SK-N-SH treated with all-trans-retinoic acid at 6 μM for 48 hours (cell line): ENCODE measurements around the gene LPCAT3.

Experiments used
- ATAC-seq: fragments of 200-7000 bp; cut with Tn5 transposase; 3 replicates; pipeline ENCODE4 v1.9.1; 2020; ENCODE audit warnings: mild to moderate bottlenecking, moderate library complexity
- ARNTL ChIP-seq: fragments of 450-650 bp; formaldehyde crosslinking; IDR thresholded peaks from 2 replicates; pipeline ENCODE4 v1.5.0; 2020; ENCODE audit warnings: low read depth, mild to moderate bottlenecking, moderate library complexity, borderline replicate concordance
- BACH2 ChIP-seq: fragments of 250-450 bp; sonication (Bioruptor Pico); IDR thresholded peaks from 2 replicates; pipeline ENCODE4 v1.9.0; 2021; ENCODE audit warnings: mild to moderate bottlenecking, borderline replicate concordance
- CSDC2 ChIP-seq: fragments of 250-450 bp; sonication (Bioruptor Pico); IDR thresholded peaks from 2 replicates; pipeline ENCODE4 v1.5.0; 2020; ENCODE audit warnings: mild to moderate bottlenecking, moderate library complexity
- ESRRG ChIP-seq: fragments of 250-450 bp; sonication (Bioruptor Pico); IDR thresholded peaks from 2 replicates; pipeline ENCODE4 v1.6.1; 2021; ENCODE audit warnings: mild to moderate bottlenecking
- GLIS3 ChIP-seq: fragments of 250-450 bp; sonication (Bioruptor Pico); IDR thresholded peaks from 2 replicates; pipeline ENCODE4 v1.5.0; 2020; ENCODE audit warnings: mild to moderate bottlenecking, moderate library complexity
- ISL1 ChIP-seq: fragments of 250-450 bp; sonication (Bioruptor Pico); IDR thresholded peaks from 2 replicates; pipeline ENCODE4 v2.1.2; 2022; ENCODE audit warnings: mild to moderate bottlenecking, moderate library complexity
- OSR1 ChIP-seq: fragments of 250-450 bp; sonication (Bioruptor Pico); IDR thresholded peaks from 2 replicates; pipeline ENCODE4 v1.8.0; 2022; ENCODE audit warnings: moderate library complexity, mild to moderate bottlenecking, inconsistent platforms
- RARB ChIP-seq: fragments of 250-450 bp; sonication (Bioruptor Pico); IDR thresholded peaks from 2 replicates; pipeline ENCODE4 v1.8.0; 2021; ENCODE audit warnings: mild to moderate bottlenecking, moderate library complexity
- SNAI2 ChIP-seq: fragments of 250-450 bp; sonication (Bioruptor Pico); IDR thresholded peaks from 2 replicates; pipeline ENCODE4 v1.5.0; 2020; ENCODE audit warnings: mild to moderate bottlenecking, moderate library complexity
- TCF4 ChIP-seq: fragments of 250-450 bp; sonication (Bioruptor Pico); IDR thresholded peaks from 2 replicates; pipeline ENCODE4 v1.8.0; 2021; ENCODE audit warnings: mild to moderate bottlenecking, moderate library complexity, borderline replicate concordance
- TOX ChIP-seq: fragments of 250-450 bp; sonication (Bioruptor Pico); IDR thresholded peaks from 2 replicates; pipeline ENCODE4 v1.8.0; 2021; ENCODE audit warnings: mild to moderate bottlenecking, moderate library complexity, borderline replicate concordance
- ZC3H10 ChIP-seq: fragments of 250-450 bp; sonication (Bioruptor Pico); IDR thresholded peaks from 2 replicates; pipeline ENCODE4 v1.5.1; 2021; ENCODE audit warnings: mild to moderate bottlenecking, moderate library complexity
- ZFP3 ChIP-seq: fragments of 250-450 bp; sonication (Bioruptor Pico); IDR thresholded peaks from 2 replicates; pipeline ENCODE4 v1.5.0; 2020; ENCODE audit warnings: mild to moderate bottlenecking, moderate library complexity
- ZFP30 ChIP-seq: fragments of 450-650 bp; formaldehyde crosslinking; IDR thresholded peaks from 2 replicates; pipeline ENCODE4 v1.5.0; 2022; ENCODE audit warnings: mild to moderate bottlenecking, moderate library complexity
- ZNF565 ChIP-seq: fragments of 450-650 bp; formaldehyde crosslinking; conservative IDR thresholded peaks from 2 replicates; pipeline ENCODE4 v1.5.0; 2020; ENCODE audit warnings: low read depth, mild to moderate bottlenecking, moderate library complexity
- ZNF70 ChIP-seq: fragments of 450-650 bp; formaldehyde crosslinking; IDR thresholded peaks from 2 replicates; pipeline ENCODE4 v1.5.0; 2020; ENCODE audit warnings: mild to moderate bottlenecking, moderate library complexity
- ZNF8 ChIP-seq: fragments of 450-650 bp; formaldehyde crosslinking; IDR thresholded peaks from 2 replicates; pipeline ENCODE4 v1.5.0; 2020; ENCODE audit warnings: mild to moderate bottlenecking, moderate library complexity
- TF ChIP-seq, protein P1 (sequence below): fragments of 250-450 bp; sonication (Bioruptor Pico); IDR thresholded peaks from 2 replicates; pipeline ENCODE4 v1.8.0; 2020; ENCODE audit warnings: mild to moderate bottlenecking, moderate library complexity, borderline replicate concordance
- TF ChIP-seq, protein P2 (sequence below): fragments of 250-450 bp; sonication (Bioruptor Pico); IDR thresholded peaks from 2 replicates; pipeline ENCODE4 v1.5.1; 2021; ENCODE audit warnings: mild to moderate bottlenecking, moderate library complexity
- TF ChIP-seq, protein P3 (sequence below): fragments of 250-450 bp; sonication (Bioruptor Pico); IDR thresholded peaks from 2 replicates; pipeline ENCODE4 v1.5.0; 2020; ENCODE audit warnings: mild to moderate bottlenecking, moderate library complexity
- TF ChIP-seq, protein P4 (sequence below): fragments of 250-450 bp; sonication (Bioruptor Pico); IDR thresholded peaks from 2 replicates; pipeline ENCODE4 v1.8.0; 2021; ENCODE audit warnings: low read depth, mild to moderate bottlenecking, moderate library complexity, borderline replicate concordance
- TF ChIP-seq, protein P5 (sequence below): fragments of 250-450 bp; sonication (Bioruptor Pico); IDR thresholded peaks from 2 replicates; pipeline ENCODE4 v1.5.1; 2020; ENCODE audit warnings: low read depth, mild to moderate bottlenecking, moderate library complexity

The LPCAT3 gene

DNA sequence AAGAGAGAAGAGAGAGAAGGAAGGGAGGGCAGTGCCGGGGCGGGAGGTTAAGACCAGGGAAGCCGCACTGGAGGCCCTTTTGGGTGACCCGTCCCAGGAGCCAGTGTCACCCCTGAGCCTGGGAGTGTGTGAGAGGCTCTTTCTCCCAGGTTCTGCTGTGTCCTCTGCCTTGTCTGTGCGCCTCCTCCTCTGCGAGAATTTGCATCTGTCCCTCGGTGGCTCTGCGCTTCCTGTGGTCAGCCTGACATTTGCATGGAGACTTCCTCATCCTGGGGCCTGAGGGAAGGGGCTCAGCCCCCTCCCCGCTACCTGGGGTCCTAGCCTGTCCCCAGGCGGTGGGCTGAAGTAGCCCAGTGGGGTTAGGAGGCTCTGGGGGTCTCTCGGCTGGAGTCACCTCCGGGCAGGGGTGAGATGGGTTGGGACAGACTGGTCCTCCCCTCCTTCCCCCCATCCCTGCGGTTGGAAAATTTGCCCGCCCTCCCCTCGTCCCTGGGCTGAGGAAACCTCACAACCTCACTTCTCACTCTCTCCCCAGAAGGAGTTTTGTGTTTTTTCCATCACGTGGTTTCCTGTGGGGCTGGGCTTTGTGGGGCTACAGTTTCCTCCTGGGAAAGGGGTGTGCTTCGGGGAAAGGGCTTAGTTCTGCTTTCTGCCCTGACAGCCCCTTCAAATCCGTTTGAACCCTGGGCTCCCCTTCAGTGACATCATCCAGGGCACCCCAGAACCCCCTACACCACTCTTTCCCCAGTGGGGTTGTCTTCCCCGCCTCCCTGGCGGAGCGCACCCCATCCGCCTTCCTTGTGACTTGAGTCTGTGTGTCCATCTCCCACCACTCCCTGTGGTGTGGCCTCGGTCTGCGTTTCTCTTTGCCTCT is 64.6 kb downstream of the LPCAT3 start:
- ATAC-seq = no peak

DNA sequence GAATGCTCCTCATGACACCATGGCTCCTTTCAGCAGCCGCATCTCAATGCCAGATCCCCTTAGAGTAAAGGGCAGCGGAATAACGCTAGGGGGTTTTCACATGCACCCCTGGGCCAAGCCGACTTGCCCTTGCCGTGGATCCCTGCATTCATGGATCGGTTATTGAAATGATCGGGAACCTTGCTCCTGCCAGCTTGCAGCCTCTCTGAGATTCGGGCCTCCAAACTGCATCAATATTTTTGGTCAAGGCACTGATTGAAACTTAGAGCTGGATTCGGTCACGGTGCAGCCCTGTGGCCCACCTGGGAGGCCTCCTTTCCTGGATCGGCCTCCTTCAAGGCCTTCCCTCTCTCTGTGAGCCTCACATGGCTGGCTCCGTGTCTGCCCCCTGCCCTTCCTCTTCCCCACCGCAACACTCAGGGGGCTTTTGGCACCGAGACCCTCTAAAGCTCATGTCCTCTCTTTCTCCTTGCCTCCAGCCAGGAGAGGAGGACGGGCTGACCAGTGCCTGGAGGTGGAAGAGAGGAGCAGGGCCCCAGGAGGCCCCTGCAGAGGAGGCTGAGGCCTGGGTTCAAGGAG is 65.3 kb downstream of the LPCAT3 start:
- ATAC-seq = no peak
- TF ChIP-seq ZFP3 = no peak
- TF ChIP-seq RARB (CRISPR knock-in tag) = no peak
- TF ChIP-seq BACH2 = no peak
- TF ChIP-seq OSR1 = no peak
- no peak for TF ChIP-seq ISL1 (CRISPR knock-in tag)
- TF ChIP-seq, protein P1, sequence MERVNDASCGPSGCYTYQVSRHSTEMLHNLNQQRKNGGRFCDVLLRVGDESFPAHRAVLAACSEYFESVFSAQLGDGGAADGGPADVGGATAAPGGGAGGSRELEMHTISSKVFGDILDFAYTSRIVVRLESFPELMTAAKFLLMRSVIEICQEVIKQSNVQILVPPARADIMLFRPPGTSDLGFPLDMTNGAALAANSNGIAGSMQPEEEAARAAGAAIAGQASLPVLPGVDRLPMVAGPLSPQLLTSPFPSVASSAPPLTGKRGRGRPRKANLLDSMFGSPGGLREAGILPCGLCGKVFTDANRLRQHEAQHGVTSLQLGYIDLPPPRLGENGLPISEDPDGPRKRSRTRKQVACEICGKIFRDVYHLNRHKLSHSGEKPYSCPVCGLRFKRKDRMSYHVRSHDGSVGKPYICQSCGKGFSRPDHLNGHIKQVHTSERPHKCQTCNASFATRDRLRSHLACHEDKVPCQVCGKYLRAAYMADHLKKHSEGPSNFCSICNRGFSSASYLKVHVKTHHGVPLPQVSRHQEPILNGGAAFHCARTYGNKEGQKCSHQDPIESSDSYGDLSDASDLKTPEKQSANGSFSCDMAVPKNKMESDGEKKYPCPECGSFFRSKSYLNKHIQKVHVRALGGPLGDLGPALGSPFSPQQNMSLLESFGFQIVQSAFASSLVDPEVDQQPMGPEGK (CRISPR knock-in tag) = no peak
- TF ChIP-seq, protein P2, sequence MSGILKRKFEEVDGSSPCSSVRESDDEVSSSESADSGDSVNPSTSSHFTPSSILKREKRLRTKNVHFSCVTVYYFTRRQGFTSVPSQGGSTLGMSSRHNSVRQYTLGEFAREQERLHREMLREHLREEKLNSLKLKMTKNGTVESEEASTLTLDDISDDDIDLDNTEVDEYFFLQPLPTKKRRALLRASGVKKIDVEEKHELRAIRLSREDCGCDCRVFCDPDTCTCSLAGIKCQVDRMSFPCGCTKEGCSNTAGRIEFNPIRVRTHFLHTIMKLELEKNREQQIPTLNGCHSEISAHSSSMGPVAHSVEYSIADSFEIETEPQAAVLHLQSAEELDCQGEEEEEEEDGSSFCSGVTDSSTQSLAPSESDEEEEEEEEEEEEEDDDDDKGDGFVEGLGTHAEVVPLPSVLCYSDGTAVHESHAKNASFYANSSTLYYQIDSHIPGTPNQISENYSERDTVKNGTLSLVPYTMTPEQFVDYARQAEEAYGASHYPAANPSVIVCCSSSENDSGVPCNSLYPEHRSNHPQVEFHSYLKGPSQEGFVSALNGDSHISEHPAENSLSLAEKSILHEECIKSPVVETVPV = no peak
- TF ChIP-seq GLIS3 (CRISPR knock-in tag) = no peak
- TF ChIP-seq ZNF565 = no peak
- no peak for TF ChIP-seq TOX
- TF ChIP-seq ZC3H10 (CRISPR knock-in tag) = no peak
- no peak for TF ChIP-seq SNAI2 (CRISPR knock-in tag)
- TF ChIP-seq TCF4 (CRISPR knock-in tag) = no peak
- TF ChIP-seq, protein P3, sequence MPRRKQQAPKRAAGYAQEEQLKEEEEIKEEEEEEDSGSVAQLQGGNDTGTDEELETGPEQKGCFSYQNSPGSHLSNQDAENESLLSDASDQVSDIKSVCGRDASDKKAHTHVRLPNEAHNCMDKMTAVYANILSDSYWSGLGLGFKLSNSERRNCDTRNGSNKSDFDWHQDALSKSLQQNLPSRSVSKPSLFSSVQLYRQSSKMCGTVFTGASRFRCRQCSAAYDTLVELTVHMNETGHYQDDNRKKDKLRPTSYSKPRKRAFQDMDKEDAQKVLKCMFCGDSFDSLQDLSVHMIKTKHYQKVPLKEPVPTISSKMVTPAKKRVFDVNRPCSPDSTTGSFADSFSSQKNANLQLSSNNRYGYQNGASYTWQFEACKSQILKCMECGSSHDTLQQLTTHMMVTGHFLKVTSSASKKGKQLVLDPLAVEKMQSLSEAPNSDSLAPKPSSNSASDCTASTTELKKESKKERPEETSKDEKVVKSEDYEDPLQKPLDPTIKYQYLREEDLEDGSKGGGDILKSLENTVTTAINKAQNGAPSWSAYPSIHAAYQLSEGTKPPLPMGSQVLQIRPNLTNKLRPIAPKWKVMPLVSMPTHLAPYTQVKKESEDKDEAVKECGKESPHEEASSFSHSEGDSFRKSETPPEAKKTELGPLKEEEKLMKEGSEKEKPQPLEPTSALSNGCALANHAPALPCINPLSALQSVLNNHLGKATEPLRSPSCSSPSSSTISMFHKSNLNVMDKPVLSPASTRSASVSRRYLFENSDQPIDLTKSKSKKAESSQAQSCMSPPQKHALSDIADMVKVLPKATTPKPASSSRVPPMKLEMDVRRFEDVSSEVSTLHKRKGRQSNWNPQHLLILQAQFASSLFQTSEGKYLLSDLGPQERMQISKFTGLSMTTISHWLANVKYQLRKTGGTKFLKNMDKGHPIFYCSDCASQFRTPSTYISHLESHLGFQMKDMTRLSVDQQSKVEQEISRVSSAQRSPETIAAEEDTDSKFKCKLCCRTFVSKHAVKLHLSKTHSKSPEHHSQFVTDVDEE (CRISPR knock-in tag) = no peak
- no peak for TF ChIP-seq ZFP30

More for the DNA sequence above, 64.6 kb downstream of the LPCAT3 start:
- no peak for TF ChIP-seq ESRRG
- TF ChIP-seq ARNTL (CRISPR knock-in tag) = no peak
- no peak for TF ChIP-seq GLIS3 (CRISPR knock-in tag)
- TF ChIP-seq ZNF565 = no peak
- TF ChIP-seq, protein P3 (CRISPR knock-in tag) = no peak
- TF ChIP-seq RARB (CRISPR knock-in tag) = no peak
- no peak for TF ChIP-seq ZNF70 (CRISPR knock-in tag)
- TF ChIP-seq ZNF8 (CRISPR knock-in tag) = no peak
- TF ChIP-seq ZFP3 = no peak
- TF ChIP-seq TOX = no peak
- no peak for TF ChIP-seq BACH2
- no peak for TF ChIP-seq ZFP30
- TF ChIP-seq, protein P4, sequence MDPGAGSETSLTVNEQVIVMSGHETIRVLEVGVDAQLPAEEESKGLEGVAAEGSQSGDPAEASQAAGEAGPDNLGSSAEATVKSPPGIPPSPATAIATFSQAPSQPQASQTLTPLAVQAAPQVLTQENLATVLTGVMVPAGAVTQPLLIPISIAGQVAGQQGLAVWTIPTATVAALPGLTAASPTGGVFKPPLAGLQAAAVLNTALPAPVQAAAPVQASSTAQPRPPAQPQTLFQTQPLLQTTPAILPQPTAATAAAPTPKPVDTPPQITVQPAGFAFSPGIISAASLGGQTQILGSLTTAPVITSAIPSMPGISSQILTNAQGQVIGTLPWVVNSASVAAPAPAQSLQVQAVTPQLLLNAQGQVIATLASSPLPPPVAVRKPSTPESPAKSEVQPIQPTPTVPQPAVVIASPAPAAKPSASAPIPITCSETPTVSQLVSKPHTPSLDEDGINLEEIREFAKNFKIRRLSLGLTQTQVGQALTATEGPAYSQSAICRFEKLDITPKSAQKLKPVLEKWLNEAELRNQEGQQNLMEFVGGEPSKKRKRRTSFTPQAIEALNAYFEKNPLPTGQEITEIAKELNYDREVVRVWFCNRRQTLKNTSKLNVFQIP = no peak
- TF ChIP-seq, protein P2 = no peak
- no peak for TF ChIP-seq CSDC2 (CRISPR knock-in tag)
- TF ChIP-seq, protein P5, sequence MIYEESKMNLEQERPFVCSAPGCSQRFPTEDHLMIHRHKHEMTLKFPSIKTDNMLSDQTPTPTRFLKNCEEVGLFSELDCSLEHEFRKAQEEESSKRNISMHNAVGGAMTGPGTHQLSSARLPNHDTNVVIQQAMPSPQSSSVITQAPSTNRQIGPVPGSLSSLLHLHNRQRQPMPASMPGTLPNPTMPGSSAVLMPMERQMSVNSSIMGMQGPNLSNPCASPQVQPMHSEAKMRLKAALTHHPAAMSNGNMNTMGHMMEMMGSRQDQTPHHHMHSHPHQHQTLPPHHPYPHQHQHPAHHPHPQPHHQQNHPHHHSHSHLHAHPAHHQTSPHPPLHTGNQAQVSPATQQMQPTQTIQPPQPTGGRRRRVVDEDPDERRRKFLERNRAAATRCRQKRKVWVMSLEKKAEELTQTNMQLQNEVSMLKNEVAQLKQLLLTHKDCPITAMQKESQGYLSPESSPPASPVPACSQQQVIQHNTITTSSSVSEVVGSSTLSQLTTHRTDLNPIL (CRISPR knock-in tag) = no peak
